Neural progenitor cell (in vitro differentiated cells): ENCODE data around the gene CARNS1.

Source experiments
- CTCF ChIP-seq: fragments of 200-600 bp; sonication (generic); IDR thresholded peaks from 2 replicates; pipeline ENCODE4 v1.5.1; 2017; ENCODE audit warnings: antibody characterized with exemption, mild to moderate bottlenecking
- EZH2 ChIP-seq: fragments of 200-600 bp; sonication (generic); IDR thresholded peaks from 2 replicates; pipeline ENCODE4 v1.6.1; 2017; ENCODE audit warnings: antibody characterized with exemption, mild to moderate bottlenecking, moderate library complexity
- EZH2phosphoT487 ChIP-seq: fragments of 200-600 bp; sonication (generic); IDR thresholded peaks from 2 replicates; pipeline ENCODE4 v1.6.1; 2017; ENCODE audit warnings: antibody characterized with exemption

- no peak for TF ChIP-seq CTCF
- TF ChIP-seq EZH2: no peak
- no peak for TF ChIP-seq EZH2phosphoT487
These were observed 19.0 kb downstream of the CARNS1 start for GRCh38 chr11:67434395-67434881.
